ENCODE measurements around the gene WNK4.

WNK4 gene

DNA sequence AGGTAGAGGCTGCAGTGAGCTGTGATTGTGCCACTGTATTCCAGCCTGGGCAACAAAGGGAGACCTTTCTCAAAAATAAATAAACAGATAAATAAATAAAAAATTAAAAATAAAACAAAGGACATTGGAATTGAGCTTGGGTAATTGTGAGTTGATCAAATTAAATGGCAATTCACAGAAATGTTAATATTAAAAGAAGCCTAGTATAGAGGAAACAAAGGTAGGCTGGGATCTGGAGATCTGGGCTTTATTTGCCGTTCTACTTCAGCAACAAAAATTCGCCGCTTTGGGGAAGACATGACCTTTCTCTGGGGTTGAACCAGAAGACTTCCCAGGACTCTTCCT, 7.5 kb upstream of the WNK4 start:
- DNase-seq (ENCODE audit: low spot score): no peak

DNA sequence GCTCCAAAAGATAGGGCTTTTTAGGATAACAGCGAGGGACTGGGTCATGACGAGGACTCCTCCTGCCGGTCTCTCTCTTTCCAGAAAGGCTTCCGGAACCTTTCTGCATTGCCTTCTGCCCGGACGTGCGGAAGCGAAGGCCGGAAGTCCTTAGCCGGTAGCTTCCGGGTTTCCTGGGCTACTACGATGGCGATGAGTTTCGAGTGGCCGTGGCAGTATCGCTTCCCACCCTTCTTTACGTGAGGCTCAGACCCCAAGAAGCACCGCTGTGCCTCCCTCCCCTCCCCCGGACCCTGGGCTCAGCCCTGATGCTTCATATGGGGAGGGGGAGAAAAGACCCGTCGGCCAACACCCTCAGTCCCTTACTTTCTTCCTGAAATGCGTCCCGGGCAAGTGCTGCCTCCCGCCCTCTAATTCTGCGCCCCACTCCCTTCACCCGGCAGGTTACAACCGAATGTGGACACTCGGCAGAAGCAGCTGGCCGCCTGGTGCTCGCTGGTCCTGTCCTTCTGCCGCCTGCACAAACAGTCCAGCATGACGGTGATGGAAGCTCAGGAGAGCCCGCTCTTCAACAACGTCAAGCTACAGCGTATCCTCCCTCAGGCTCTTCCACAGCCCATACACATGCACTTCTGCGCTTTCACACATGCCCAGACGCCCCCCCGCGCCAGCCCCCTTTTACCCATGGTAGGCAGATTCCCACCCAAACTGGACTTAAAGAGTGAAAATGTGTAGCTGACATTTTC, 6.9 kb upstream of the WNK4 start, which contains the start of gene VPS25:
Gene VPS25 (plus strand): TSS at position 160 of the 746 bp plus-strand sequence. CDS start 27 bp downstream, at position 187.
- peak; percentile 88 for DNase-seq (ENCODE audit: low spot score)

DNA sequence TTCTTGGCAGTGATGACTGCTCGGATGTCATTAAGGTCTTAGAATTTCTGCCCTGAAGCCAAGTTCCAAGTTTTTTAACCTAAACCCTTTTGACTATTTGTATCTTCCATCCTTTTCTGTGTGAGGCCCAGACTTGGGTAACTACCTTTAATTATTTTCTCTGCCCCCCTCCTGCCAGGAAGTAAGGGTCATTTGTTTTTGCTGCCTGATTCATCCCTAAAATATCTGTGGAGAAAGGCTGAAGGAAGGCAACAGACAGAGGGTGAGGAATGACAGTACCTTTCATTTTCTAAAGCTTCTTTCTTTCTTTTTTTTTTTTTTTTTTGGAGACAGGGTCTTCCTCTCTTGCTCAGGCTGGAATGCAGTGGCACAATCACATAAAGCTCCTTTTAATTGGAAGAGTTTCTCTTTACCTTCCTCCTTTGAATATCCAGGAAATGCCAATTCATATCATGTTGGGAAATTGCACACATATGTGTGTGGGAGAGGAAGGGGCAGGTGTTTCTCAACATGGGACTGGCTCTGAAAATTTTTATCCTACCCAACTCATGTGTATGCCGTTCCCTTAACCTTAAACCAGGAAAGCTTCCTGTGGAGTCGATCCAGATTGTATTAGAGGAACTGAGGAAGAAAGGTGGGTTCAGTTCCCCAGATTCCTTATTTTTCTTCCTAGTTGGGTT, 6.2 kb upstream of the WNK4 start:
- no peak for DNase-seq (ENCODE audit: low spot score)

DNA sequence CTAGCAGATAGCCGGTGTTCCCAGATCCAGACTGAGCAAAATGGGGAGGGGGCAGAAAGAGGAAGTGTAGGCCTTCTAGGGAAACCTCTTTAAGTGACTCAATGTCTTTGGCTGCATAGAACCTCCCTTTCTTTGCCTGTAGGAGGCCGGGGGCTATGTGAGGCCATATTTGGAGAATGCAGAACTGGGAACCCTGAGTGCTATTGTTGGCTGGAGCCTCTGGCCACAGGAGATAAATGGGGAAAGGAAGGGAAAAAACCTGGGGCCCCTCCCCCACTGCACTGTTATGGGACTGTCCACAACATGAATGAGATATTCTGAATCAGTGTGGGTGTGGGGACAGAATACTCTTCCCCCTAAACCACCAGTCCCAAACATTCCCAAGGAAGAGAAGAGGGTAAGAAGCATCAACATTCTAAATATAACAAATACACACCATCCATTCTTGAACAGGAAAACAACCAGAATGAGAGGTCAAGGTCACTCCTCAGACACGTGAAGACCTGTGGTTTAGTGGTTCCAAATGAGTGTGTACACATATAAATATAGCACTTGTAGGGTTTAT, 4.8 kb upstream of the WNK4 start:
- no peak for DNase-seq (ENCODE audit: low spot score)

DNA sequence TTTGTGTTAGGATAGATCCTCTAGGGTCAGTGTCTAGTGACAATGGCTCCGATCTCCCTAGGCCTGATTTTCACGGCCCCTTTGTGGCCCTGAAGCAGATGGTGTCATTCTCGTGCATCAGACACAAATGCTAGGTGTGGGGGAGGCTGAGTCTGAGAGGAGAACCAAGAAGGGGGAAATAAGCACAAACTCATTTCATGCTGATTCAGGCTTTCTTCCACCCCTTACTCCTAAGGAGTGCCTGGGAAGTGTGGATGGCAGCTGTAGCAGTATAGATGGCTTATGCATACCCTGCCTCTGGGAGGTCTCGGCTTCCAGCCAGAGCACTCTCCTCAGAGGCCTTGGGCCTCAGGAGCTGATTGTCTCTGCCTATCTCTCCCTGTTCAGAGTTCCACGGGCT, 1.8 kb upstream of the WNK4 start:
- DNase-seq (ENCODE audit: low spot score): no peak

DNA sequence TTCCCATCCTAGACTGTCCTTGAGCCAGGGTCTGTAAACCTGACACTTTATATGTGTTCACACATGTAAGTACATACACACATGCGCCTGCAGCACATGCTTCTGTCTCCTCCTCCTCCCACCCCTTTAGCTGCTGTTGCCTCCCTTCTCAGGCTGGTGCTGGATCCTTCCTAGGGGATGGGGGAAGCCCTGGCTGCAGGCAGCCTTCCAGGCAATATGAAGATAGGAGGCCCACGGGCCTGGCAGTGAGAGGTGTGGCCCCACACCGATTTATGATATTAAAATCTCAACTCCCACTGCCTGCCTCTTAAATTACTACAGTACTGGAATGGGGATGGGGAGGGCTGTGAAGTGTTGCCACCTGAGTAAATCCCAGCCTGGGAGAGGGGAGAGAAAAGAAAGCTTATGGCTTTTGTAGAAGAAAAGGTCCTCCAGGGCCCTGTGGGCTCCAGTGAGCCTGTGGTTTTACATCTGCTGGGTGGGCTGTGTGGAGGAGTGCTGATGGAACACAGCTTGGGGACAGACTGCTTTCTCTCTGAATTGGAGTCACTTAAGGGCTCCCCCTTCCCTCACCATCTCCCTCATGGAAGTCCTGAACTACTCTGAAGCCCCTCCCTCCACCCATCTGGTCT, 990 bp upstream of the WNK4 start:
- no peak for DNase-seq (ENCODE audit: low spot score)

DNA sequence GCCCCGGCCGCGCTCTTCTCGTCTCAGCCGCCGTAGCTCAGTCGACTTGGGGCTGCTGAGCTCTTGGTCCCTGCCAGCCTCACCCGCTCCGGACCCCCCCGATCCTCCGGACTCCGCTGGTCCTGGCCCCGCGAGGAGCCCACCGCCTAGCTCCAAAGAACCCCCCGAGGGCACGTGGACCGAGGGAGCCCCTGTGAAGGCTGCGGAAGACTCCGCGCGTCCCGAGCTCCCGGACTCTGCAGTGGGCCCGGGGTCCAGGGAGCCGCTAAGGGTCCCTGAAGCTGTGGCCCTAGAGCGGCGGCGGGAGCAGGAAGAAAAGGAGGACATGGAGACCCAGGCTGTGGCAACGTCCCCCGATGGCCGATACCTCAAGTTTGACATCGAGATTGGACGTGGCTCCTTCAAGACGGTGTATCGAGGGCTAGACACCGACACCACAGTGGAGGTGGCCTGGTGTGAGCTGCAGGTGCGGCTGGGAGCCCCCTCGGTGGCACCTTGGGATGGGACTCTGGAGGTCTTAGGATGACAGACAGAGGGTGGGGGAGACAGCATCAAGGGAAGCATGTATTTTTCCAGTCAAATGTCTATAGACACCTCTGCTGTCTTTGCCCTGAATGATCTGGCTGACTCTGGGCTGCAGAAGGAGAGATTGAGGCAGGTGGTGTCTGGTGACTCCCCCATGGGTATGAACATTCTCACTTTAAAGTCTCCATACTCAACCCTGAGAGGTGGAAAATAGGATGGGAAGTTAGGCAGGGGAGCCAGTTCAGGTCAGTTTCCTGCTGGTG, 635 bp downstream of the WNK4 start:
- DNase-seq (ENCODE audit: low spot score): no peak

DNA sequence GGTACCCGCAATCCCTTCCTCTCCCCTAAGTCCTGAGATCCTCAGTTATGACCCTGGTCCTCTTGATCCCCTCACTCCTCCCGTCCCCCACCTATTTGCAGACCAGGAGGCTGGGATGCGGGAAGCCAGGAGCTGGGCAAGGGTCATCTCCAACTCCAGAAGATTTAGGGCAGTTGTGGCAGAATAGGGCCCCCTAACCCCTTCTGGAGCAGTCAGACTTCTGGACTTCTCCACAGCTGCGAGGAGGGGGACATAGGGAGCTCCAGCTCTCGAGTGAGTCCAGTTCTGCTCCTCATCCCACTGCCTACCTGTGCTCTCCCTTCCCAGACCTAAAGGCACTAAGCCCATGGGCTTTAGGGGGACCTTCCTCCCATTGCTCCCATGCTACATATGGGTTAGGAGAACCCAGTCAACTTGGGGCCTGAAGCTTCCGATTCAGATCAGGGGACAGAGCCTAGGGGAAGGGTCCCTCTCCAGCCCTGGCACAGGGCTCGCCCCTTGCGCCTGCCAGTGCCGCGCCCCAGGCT, 1.3 kb downstream of the WNK4 start:
- no peak for DNase-seq (ENCODE audit: low spot score)

DNA sequence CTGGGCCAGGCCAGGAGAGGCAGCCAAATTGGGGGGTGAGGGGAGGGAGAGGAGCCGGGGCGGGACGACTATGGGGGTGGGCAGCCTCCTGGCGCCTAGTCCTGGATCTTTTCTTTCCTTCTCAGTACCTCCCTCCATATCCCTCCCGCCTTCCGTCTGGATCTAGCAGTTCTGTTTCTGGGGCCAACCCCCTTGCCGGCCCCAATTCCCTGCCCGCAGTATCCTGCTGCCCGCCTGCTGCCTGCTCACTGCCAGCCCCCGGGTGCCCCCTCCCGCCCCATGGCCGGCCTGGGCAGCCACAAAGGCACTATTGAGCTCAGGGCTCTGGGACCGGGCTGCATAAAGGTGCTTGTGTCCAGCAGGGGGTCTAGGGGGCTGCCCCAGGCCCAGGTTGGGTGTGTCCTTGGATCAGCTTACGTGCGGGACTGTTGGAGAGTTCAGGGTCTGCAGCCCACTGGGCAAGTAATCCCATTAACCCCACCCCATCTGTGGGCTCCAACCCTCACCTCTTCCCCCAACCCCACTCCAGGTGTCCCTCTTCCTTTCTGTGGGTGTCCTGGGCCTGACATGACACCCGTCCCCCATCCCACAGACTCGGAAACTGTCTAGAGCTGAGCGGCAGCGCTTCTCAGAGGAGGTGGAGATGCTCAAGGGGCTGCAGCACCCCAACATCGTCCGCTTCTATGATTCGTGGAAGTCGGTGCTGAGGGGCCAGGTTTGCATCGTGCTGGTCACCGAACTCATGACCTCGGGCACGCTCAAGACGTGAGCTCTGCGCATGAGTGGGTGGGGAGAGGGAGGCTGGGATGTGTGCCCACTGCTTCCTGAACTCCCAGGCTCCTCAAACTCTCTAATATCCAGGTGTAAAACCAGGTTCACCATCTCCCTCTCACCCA, 2.0 kb downstream of the WNK4 start:
- no peak for DNase-seq (ENCODE audit: low spot score)

DNA sequence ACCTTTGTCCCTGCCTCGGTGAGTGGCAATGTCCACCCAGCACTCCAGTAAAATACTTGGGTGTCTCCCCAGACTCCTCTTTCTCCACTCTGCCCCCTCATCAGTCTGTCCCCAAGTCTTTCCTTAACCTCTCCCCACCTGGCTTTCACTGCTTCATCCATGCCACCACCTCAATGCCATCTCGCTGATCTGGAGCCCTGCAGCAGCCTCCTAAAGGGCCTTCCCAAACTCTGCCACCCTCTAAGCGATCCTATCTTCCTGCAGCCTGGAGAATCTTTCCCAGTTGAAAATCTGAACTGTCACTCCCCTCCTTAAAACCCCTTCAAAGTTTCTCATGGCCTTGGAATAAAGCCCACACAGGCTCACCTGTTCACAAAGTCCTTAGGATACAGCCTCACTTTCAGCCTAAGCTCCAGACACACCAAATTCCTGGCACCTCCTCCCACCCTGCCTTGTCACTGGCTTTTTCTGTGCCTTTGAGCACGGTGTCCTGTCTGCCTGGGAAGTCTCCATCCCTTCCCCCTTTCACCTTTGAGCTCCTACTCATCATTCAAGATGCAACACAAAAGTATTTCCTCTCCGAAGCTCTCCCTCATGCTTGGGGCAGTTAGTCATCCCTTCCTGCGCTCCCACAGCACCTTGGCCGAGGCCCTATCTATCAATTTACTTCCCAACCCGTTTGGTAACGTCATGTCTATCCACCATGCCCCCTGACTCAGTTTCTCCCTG, 2.8 kb downstream of the WNK4 start:
- DNase-seq (ENCODE audit: low spot score): no peak

DNA sequence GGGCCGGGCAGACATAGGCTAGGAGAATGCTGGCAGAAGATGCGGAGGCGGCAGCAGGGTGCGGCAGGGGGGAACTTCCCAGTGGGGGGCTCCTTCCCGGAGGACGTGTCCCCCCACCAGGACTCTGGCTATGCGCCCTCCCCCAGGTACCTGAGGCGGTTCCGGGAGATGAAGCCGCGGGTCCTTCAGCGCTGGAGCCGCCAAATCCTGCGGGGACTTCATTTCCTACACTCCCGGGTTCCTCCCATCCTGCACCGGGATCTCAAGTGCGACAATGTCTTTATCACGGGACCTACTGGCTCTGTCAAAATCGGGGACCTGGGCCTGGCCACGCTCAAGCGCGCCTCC, 3.4 kb downstream of the WNK4 start:
- no peak for DNase-seq (ENCODE audit: low spot score)

DNA sequence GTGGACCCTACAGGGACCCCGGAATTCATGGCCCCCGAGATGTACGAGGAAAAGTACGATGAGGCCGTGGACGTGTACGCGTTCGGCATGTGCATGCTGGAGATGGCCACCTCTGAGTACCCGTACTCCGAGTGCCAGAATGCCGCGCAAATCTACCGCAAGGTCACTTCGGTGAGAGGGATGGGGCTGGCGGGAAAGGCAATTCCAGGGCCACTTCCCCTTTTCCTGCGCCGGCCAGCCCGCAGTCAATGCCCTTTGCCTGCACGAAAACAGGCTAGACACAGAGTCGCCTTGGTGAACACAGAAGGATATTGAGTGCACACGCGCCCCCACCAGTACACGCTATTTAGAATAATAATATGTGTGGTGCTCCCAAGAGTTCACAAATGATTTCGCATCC, 4.0 kb downstream of the WNK4 start:
- DNase-seq (ENCODE audit: low spot score): no peak

DNA sequence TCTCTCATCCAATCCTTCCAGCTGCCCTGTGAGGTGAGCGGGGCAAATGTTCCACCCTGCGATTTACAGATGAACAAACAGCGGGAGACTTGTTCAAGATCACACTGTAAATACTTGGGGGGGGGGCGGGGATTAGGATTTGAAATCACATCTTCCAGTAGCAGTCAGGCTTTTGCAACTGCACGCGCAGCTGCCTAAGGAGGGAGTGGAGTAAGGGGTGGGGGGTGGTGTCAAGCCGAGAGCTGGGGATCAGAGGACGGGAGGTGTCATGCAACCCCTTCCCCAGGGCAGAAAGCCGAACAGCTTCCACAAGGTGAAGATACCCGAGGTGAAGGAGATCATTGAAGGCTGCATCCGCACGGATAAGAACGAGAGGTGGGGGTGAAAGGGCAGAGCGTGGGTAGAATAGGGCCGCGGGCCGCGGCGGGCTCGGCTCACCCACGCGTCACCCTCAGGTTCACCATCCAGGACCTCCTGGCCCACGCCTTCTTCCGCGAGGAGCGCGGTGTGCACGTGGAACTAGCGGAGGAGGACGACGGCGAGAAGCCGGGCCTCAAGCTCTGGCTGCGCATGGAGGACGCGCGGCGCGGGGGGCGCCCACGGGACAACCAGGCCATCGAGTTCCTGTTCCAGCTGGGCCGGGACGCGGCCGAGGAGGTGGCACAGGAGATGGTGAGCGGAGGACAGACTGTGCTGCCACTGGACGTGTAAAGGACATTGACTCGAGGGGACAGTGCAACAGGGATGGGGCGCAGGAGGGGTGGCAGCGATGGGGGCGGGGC, 4.6 kb downstream of the WNK4 start:
- no peak for DNase-seq (ENCODE audit: low spot score)

DNA sequence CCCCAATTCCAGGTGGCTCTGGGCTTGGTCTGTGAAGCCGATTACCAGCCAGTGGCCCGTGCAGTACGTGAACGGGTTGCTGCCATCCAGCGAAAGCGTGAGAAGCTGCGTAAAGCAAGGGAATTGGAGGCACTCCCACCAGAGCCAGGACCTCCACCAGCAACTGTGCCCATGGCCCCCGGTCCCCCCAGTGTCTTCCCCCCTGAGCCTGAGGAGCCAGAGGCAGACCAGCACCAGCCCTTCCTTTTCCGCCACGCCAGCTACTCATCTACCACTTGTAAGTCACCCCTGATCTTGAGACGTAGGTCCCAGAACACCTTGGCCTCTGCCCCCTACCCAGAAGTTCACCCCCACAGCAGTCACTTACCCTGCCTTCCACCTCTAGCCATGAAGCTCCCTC, 6.9 kb downstream of the WNK4 start:
- no peak for DNase-seq (ENCODE audit: low spot score)

DNA sequence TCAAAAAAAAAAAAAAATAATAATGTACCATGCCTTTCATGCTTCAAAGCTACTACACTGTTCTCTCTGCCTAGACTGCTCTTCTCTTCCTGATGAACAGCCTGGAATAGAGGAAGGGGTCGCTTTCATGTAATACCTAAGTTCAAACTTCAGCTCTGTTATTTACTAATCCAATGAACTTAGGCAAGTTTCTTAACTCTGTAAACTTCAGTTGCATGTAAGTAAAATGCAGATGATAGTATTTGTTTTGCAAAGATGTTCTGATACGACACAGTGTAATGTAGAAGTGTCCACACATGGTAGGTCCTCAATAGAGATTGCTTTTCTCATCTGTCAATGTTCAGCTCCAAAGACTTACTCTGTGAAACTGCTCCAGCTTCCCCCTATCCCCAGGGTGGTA, 11.5 kb downstream of the WNK4 start:
- DNase-seq (ENCODE audit: low spot score): no peak

DNA sequence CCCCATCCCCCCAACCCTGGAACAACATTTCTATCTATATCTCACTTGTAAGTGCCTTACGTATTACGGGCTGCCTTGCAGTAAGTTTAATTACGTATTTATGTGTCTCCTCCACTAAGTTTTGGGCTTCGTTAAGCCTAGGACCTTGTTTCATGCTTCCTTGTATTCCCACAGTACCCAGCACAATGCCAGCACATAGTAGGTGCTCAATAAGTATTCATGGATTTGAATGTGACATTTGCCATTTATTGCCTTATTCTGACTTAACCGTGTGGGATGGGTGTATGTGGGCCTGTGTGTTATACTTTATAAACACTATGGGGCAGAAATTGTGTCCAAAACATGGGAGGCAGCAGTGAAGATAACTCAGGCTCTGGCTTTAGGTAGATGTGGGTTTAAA, 12.1 kb downstream of the WNK4 start:
- no peak for DNase-seq (ENCODE audit: low spot score)

DNA sequence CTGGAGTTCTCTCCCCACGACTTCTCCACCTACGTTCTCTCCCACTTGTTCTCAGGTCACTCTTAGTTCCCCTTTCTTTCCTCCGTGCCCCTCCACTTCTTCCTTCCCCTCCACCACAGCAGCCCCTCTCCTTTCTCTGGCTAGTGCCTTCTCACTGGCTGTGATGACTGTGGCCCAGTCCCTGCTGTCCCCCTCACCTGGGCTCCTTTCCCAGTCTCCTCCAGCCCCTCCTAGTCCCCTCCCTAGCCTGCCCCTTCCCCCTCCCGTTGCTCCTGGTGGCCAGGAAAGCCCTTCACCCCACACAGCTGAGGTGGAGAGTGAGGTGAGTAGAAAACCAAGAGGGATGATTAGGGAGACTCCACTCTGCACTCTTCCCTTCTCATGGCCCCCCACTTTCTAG, 14.7 kb downstream of the WNK4 start:
- DNase-seq (ENCODE audit: low spot score): no peak

DNA sequence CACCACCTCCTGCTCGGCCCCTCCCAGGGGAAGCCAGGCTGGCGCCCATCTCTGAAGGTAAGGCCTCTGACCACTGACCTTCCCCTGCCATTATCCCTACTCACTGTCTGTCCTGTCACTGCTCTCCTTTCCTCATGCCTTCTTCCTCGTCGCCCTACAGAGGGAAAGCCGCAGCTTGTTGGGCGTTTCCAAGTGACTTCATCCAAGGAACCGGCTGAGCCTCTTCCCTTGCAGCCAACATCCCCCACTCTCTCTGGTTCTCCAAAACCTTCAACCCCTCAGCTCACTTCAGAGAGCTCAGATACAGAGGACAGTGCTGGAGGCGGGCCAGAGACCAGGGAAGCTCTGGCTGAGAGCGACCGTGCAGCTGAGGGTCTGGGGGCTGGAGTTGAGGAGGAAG, 15.1 kb downstream of the WNK4 start:
- DNase-seq (ENCODE audit: low spot score): no peak

DNA sequence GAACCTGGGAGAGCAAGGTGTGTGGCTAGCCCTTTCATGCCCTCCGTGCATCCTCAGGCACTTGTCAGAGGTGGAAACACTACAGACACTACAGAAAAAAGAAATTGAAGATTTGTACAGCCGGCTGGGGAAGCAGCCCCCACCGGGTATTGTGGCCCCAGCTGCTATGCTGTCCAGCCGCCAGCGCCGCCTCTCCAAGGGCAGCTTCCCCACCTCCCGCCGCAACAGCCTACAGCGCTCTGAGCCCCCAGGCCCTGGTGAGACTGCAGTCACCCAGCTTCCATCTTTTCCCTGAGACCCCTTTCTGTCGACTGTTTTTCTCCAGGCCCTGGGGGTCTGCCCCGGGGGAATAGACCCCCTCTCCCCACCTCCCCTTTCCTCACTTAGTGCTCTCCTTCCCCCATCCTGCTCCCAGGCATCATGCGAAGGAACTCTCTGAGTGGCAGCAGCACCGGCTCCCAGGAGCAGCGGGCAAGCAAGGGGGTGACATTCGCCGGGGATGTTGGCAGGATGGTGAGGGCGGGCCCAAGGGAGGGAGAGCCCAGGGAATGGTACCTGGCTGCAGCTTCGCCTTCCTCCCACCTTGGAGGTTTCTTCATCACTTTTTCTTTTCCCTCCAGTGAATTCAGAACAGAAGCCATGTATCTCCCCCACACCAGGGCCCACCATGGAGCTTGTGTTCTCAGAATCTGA, 15.8 kb downstream of the WNK4 start:
- no peak for DNase-seq (ENCODE audit: low spot score)

All from hematopoietic multipotent progenitor cell treated with erythropoietin and hydrocortisone succinate and interleukin-3 and kit ligand, for 15 days (in vitro differentiated cells).